Type B pancreatic cell (in vitro differentiated cells): ENCODE measurements around the gene LSM2. TPM values are rescaled to one million over a fixed set of nuclear protein-coding genes. Genes with fewer than 3 reads are reported as not detected.

ENCODE experiments used
- DNase-seq: peaks from one replicate; pipeline ENCODE4 v3.0.0; 2021; ENCODE audit warnings: mixed read lengths; ENCODE audit not compliant: unreplicated experiment; ENCODE audit errors: extremely low spot score
- H3K27ac Mint-ChIP-seq: 2 replicates; pipeline ENCODE4 v1.8.0; 2021; ENCODE audit warnings: mild to moderate bottlenecking, mixed read lengths
- H3K27me3 Mint-ChIP-seq: 2 replicates; pipeline ENCODE4 v1.8.0; 2021; ENCODE audit warnings: mixed read lengths
- H3K36me3 Mint-ChIP-seq: 2 replicates; pipeline ENCODE4 v1.8.0; 2021; ENCODE audit warnings: mixed read lengths
- H3K4me1 Mint-ChIP-seq: one replicate; pipeline ENCODE4 v1.8.0; 2021; ENCODE audit warnings: mixed read lengths; ENCODE audit not compliant: unreplicated experiment
- H3K4me3 Mint-ChIP-seq: 2 replicates; pipeline ENCODE4 v1.8.0; 2021; ENCODE audit warnings: mild to moderate bottlenecking, mixed read lengths
- H3K9me3 Mint-ChIP-seq: 2 replicates; pipeline ENCODE4 v1.8.0; 2021; ENCODE audit warnings: mixed read lengths
- CTCF ChIP-seq: fragments of 200-600 bp; sonication (generic); conservative IDR thresholded peaks from 2 replicates; pipeline ENCODE4 v1.5.0; 2021; ENCODE audit warnings: antibody characterized with exemption, mild to moderate bottlenecking
- total RNA-seq: library from RNA; stranded (reverse); gene quantifications from 2 replicates; pipeline ENCODE4 v1.2.1, GENCODE V29; 2021; ENCODE audit warnings: low replicate concordance

LSM2 gene
- total RNA-seq, 1 donor from 2014 or later: 74.5 TPM

- no peaks in the 10 kb centered on the region for H3K9me3 Mint-ChIP-seq
- H3K27me3 Mint-ChIP-seq: no peaks in the 10 kb centered on the region
- no peak for TF ChIP-seq CTCF
- peaks cover 11% of the 10 kb centered on the region for H3K4me1 Mint-ChIP-seq
- peaks cover 25% of the 10 kb centered on the region for H3K36me3 Mint-ChIP-seq
- DNase-seq: no peak
- no peak overlapping the region for H3K27ac Mint-ChIP-seq
- no peak overlapping the region for H3K4me3 Mint-ChIP-seq
Measured at GRCh38 chr6:31760790-31761189, 46.0 kb downstream of the LSM2 start.

GRCh38 chr6:31758281-31758680 is 48.5 kb downstream of the LSM2 start:
- H3K36me3 Mint-ChIP-seq: peaks cover 18% of the 10 kb centered on the region

GRCh38 chr6:31752739-31753319 is 53.9 kb downstream of the LSM2 start:
- no peaks in the 10 kb centered on the region for H3K36me3 Mint-ChIP-seq
- no peak for DNase-seq
- H3K4me1 Mint-ChIP-seq: no peaks in the 10 kb centered on the region
- no peak overlapping the region for H3K4me3 Mint-ChIP-seq
- no peaks in the 10 kb centered on the region for H3K9me3 Mint-ChIP-seq
- H3K27ac Mint-ChIP-seq: no peak overlapping the region
- no peaks in the 10 kb centered on the region for H3K27me3 Mint-ChIP-seq
- no peak for TF ChIP-seq CTCF

More at GRCh38 chr6:31758281-31758680, 48.5 kb downstream of the LSM2 start:
- H3K27me3 Mint-ChIP-seq: no peaks in the 10 kb centered on the region
- H3K27ac Mint-ChIP-seq: no peak overlapping the region
- peaks cover 2% of the 10 kb centered on the region for H3K4me1 Mint-ChIP-seq
- H3K9me3 Mint-ChIP-seq: no peaks in the 10 kb centered on the region
- no peak for DNase-seq
- H3K4me3 Mint-ChIP-seq: no peak overlapping the region
- no peak for TF ChIP-seq CTCF

- no peaks in the 10 kb centered on the region for H3K9me3 Mint-ChIP-seq
- H3K27me3 Mint-ChIP-seq: no peaks in the 10 kb centered on the region
- peaks cover 4% of the 10 kb centered on the region for H3K36me3 Mint-ChIP-seq
- H3K4me1 Mint-ChIP-seq: peaks cover 5% of the 10 kb centered on the region
- H3K4me3 Mint-ChIP-seq: no peak overlapping the region
- DNase-seq: no peak
- TF ChIP-seq CTCF: no peak
- H3K27ac Mint-ChIP-seq: no peak overlapping the region
Measured at GRCh38 chr6:31750411-31751022, 56.2 kb downstream of the LSM2 start.

GRCh38 chr6:31749301-31750036 is 57.3 kb downstream of the LSM2 start:
- H3K4me1 Mint-ChIP-seq: peaks cover 11% of the 10 kb centered on the region

More at GRCh38 chr6:31749301-31750036, 57.3 kb downstream of the LSM2 start:
- Mint-ChIP-seq H3K4me3 (no peak overlapping the region), H3K27me3 (no peaks in the 10 kb centered on the region), H3K36me3 (peaks cover 4% of the 10 kb centered on the region), H3K9me3 (no peaks in the 10 kb centered on the region), H3K27ac (no peak overlapping the region)
- TF ChIP-seq CTCF: no peak
- no peak for DNase-seq

Other genes with a start within 250 kb of the LSM2 start
- gene LTA, start 234.7 kb downstream of the LSM2 start, total RNA-seq: 0.22 TPM in 1 of 2 replicates, not detected in the other
- not detected in 2 replicates for gene TNF, start 231.4 kb downstream of the LSM2 start, total RNA-seq
- gene LTB, start 224.5 kb downstream of the LSM2 start, total RNA-seq: 0.34 and 1.0 TPM in 2 replicates
- gene LST1, start 220.7 kb downstream of the LSM2 start, total RNA-seq: not detected in 2 replicates
- gene NCR3, start 214.0 kb downstream of the LSM2 start, total RNA-seq: not detected in 2 replicates
- 0.59 and 3.8 TPM in 2 replicates for gene AIF1, start 191.7 kb downstream of the LSM2 start, total RNA-seq
- gene PRRC2A, start 186.3 kb downstream of the LSM2 start, total RNA-seq: 151 and 235 TPM in 2 replicates
- 334 and 378 TPM in 2 replicates for gene BAG6, start 154.3 kb downstream of the LSM2 start, total RNA-seq
- gene APOM, start 151.1 kb downstream of the LSM2 start, total RNA-seq: 11.2 and 20.9 TPM in 2 replicates
- 22.3 and 28.1 TPM in 2 replicates for gene C6orf47, start 146.2 kb downstream of the LSM2 start, total RNA-seq
- 17.6 and 20.2 TPM in 2 replicates for gene GPANK1, start 142.0 kb downstream of the LSM2 start, total RNA-seq
- 142 and 175 TPM in 2 replicates for gene CSNK2B, start 140.9 kb downstream of the LSM2 start, total RNA-seq
- gene LY6G5B, start 137.0 kb downstream of the LSM2 start, total RNA-seq: 13.9 and 22.0 TPM in 2 replicates
- 2.0 and 2.3 TPM in 2 replicates for gene LY6G5C, start 125.9 kb downstream of the LSM2 start, total RNA-seq
- gene ABHD16A, start 103.6 kb downstream of the LSM2 start, total RNA-seq: 80.9 and 91.3 TPM in 2 replicates
- not detected in 2 replicates for gene LY6G6F, start 100.1 kb downstream of the LSM2 start, total RNA-seq
- gene LY6G6D, start 91.6 kb downstream of the LSM2 start, total RNA-seq: 1.5 TPM in 1 of 2 replicates, not detected in the other
- gene LY6G6C, start 85.2 kb downstream of the LSM2 start, total RNA-seq: 2.5 and 16.2 TPM in 2 replicates
- gene MPIG6B, start 83.6 kb downstream of the LSM2 start, total RNA-seq: 0.41 and 0.81 TPM in 2 replicates
- gene DDAH2, start 77.7 kb downstream of the LSM2 start, total RNA-seq: 101 and 138 TPM in 2 replicates
- 294 and 381 TPM in 2 replicates for gene CLIC1, start 70.4 kb downstream of the LSM2 start, total RNA-seq
- 20.7 and 46.7 TPM in 2 replicates for gene MSH5, start 67.0 kb downstream of the LSM2 start, total RNA-seq
- gene SAPCD1, start 44.3 kb downstream of the LSM2 start, total RNA-seq: 3.2 and 8.9 TPM in 2 replicates
- gene VWA7, start 29.6 kb downstream of the LSM2 start, total RNA-seq: 6.1 and 6.4 TPM in 2 replicates
- gene VARS1, start 11.2 kb downstream of the LSM2 start, total RNA-seq: 89.0 and 104 TPM in 2 replicates
- gene HSPA1L, start 8.3 kb upstream of the LSM2 start, total RNA-seq: 1.8 and 1.9 TPM in 2 replicates
- gene HSPA1A, start 8.6 kb upstream of the LSM2 start, total RNA-seq: 45.7 and 54.7 TPM in 2 replicates
- gene HSPA1B, start 20.8 kb upstream of the LSM2 start, total RNA-seq: 132 and 252 TPM in 2 replicates
- 46.9 and 62.5 TPM in 2 replicates for gene NEU1, start 55.9 kb upstream of the LSM2 start, total RNA-seq
- 8.8 and 10.6 TPM in 2 replicates for gene SLC44A4, start 72.0 kb upstream of the LSM2 start, total RNA-seq
- gene EHMT2, start 90.7 kb upstream of the LSM2 start, total RNA-seq: 59.9 and 136 TPM in 2 replicates
- 8.2 and 37.7 TPM in 2 replicates for gene ZBTB12, start 95.1 kb upstream of the LSM2 start, total RNA-seq
- 2.2 and 3.6 TPM in 2 replicates for gene C2, start 120.8 kb upstream of the LSM2 start, total RNA-seq
- 7.8 and 13.6 TPM in 2 replicates for gene CFB, start 139.1 kb upstream of the LSM2 start, total RNA-seq
- 63.9 and 73.0 TPM in 2 replicates for gene NELFE, start 152.0 kb upstream of the LSM2 start, total RNA-seq
- 84.2 and 100 TPM in 2 replicates for gene SKIC2, start 152.2 kb upstream of the LSM2 start, total RNA-seq
- 24.2 and 28.9 TPM in 2 replicates for gene DXO, start 165.2 kb upstream of the LSM2 start, total RNA-seq
- 5.2 and 9.7 TPM in 2 replicates for gene C4A, start 175.1 kb upstream of the LSM2 start, total RNA-seq
- gene C4B, start 207.8 kb upstream of the LSM2 start, total RNA-seq: 5.3 and 9.2 TPM in 2 replicates
- 0.14 and 0.68 TPM in 2 replicates for gene CYP21A2, start 231.4 kb upstream of the LSM2 start, total RNA-seq